IPS-15b (cell line): Measurements from ENCODE around the gene MACF1.

Experiments used
- H3K27me3 ChIP-seq: one replicate; pipeline ENCODE4 v1.6.1; 2013; ENCODE audit warnings: low read length; ENCODE audit not compliant: control insufficient read depth, insufficient read depth
- H3K36me3 ChIP-seq: one replicate; pipeline ENCODE4 v1.6.1; 2013; ENCODE audit warnings: low read length; ENCODE audit not compliant: control insufficient read depth, insufficient read depth
- H3K4me1 ChIP-seq: one replicate; pipeline ENCODE4 v1.6.1; 2013; ENCODE audit warnings: mild to moderate bottlenecking, low read length; ENCODE audit not compliant: control insufficient read depth, insufficient read depth
- H3K4me3 ChIP-seq: one replicate; pipeline ENCODE4 v1.5.1; 2013; ENCODE audit warnings: low read depth, low read length
- H3K9ac ChIP-seq: one replicate; pipeline ENCODE4 v1.6.1; 2013; ENCODE audit warnings: low read depth, mild to moderate bottlenecking, low read length
- H3K9me3 ChIP-seq: one replicate; pipeline ENCODE4 v1.6.1; 2013; ENCODE audit warnings: mild to moderate bottlenecking, low read length; ENCODE audit not compliant: control insufficient read depth, insufficient read depth

MACF1 gene

DNA sequence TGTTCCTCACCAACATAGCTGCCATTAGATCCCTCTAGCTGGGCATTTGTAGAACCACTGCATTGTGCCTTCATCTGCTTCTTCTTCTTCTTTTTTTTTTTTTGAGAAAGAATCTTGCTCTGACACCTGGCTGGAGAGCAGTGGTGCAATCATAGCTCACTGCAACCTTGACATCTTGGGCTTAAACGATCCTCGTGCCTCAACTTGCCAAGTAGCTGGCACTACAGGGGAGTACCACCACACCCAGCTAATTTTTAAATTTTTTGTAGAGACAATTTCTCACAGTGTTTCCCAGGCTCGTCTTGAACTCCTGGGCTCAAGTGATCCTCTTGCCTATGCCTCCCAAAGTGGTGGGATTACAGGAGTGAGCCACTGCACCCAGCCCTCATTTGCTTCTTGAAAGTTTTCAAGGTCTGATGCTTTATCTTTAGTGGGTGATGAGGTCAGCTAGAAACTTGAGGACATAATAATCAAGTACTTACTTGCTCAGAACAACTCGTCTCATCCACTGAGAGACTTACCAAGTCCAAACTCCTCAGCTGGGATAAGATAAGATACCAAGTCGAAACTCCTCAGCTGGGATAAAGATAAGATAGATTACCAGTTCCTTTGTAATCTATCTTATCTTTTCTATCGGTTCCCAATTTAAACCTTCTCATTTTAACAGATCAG is 71.5 kb downstream of the MACF1 start:
- Histone ChIP-seq H3K9me3 (no peaks in the 10 kb centered on the region), H3K27me3 (no peaks in the 10 kb centered on the region), H3K9ac (no peak overlapping the region), H3K36me3 (no peaks in the 10 kb centered on the region), H3K4me3 (no peak overlapping the region), H3K4me1 (peaks cover 20% of the 10 kb centered on the region)

DNA sequence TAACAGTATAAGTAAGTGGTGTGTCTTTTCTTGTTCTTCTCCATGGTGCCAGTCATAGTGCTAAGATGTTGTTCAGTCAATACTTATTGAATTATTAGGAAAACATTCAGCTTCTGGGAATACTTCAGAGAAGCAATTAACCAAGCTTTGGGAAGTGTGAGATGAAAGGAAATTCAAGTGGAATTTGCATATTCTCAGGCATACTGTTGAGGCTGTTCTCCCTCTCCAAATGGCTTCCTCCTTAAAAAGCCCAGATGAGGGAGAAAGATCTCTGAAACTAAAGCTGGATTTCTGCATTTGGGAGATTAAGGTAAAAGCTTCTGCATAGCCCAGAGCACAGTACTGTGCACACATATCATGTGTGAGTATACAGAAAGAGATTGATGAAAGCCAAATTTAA is 73.4 kb downstream of the MACF1 start:
- Histone ChIP-seq H3K36me3 (no peaks in the 10 kb centered on the region), H3K9ac (no peak overlapping the region), H3K4me3 (no peak overlapping the region), H3K4me1 (peaks cover 20% of the 10 kb centered on the region), H3K9me3 (no peaks in the 10 kb centered on the region), H3K27me3 (no peaks in the 10 kb centered on the region)

DNA sequence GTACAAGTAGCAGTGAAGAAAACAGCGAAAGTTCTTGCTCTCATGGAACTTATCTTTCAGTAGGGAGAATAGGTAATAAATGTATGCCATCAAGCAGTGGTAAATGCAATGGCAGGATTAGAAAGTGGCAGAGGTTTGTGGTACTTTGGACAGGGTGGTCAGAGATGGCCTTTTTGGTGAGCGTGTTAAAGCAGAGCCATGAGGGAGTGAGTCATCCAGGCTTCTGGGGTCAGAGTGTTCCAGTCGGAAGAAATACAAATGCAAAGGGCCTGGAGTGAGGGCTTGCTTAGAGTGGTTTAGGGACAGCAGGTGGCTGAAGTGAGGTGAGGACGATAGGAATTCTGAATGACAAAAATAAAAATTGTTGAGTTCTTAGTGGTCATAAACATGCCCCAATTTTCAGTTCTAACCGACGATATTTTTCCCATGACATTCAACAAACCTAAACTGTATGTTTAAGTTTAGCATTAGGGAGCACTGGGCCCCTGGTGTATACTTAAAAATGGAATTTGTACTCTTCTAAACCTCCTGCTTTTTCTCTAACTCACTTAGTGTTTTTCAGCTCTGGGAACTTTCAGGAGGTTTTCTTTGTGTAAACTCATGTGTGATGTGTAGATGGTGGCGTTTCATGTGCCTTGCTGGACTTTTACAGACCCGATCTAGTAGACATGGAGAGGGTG is 78.2 kb downstream of the MACF1 start:
- Histone ChIP-seq H3K4me3 (no peak overlapping the region), H3K27me3 (no peaks in the 10 kb centered on the region), H3K36me3 (peaks cover 19% of the 10 kb centered on the region), H3K9me3 (no peaks in the 10 kb centered on the region), H3K4me1 (peaks cover 13% of the 10 kb centered on the region), H3K9ac (no peak overlapping the region)

DNA sequence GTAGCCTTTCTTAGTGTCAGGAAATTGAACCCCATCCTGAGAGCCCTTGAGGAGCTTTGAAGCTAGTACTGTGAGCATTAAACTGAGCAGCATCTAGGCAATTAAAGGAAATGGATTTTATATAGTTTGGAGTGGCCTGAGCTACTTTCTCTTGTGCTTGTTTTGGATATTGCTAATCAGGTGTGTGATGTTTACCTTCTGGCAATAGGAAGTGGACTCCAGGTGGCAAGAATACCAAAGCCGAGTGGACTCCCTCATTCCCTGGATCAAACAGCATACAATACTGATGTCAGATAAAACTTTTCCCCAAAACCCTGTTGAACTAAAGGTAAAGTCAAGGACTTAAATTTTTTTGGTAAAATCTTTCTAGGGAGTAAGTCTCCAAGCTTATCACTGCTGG is 79.4 kb downstream of the MACF1 start:
- H3K4me3 ChIP-seq: no peak overlapping the region
- no peaks in the 10 kb centered on the region for H3K27me3 ChIP-seq
- H3K36me3 ChIP-seq: peaks cover 26% of the 10 kb centered on the region
- no peak overlapping the region for H3K9ac ChIP-seq
- peaks cover 3% of the 10 kb centered on the region for H3K4me1 ChIP-seq
- no peaks in the 10 kb centered on the region for H3K9me3 ChIP-seq

DNA sequence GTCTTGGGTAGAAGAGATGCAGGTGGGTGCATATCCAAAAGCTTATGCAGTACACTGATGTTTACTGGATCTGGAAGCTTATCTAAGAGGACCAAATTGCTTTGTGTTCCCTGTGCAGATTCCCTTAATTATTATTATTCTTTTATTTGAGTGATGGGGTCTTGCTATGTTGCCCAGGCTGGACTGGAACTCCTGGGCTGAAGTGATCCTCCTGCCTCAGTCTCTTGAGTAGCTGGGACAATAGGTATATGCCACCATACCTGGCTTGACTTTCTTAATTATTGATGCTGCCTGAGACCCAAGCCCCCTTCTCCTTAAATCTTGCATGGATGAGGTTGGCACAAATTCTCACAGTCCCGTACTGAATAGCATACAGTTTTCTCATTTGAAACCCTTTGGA is 83.0 kb downstream of the MACF1 start:
- H3K27me3 ChIP-seq: no peaks in the 10 kb centered on the region
- no peaks in the 10 kb centered on the region for H3K4me1 ChIP-seq
- H3K9ac ChIP-seq: no peak overlapping the region
- no peak overlapping the region for H3K4me3 ChIP-seq
- H3K9me3 ChIP-seq: no peaks in the 10 kb centered on the region
- peaks cover 33% of the 10 kb centered on the region for H3K36me3 ChIP-seq

DNA sequence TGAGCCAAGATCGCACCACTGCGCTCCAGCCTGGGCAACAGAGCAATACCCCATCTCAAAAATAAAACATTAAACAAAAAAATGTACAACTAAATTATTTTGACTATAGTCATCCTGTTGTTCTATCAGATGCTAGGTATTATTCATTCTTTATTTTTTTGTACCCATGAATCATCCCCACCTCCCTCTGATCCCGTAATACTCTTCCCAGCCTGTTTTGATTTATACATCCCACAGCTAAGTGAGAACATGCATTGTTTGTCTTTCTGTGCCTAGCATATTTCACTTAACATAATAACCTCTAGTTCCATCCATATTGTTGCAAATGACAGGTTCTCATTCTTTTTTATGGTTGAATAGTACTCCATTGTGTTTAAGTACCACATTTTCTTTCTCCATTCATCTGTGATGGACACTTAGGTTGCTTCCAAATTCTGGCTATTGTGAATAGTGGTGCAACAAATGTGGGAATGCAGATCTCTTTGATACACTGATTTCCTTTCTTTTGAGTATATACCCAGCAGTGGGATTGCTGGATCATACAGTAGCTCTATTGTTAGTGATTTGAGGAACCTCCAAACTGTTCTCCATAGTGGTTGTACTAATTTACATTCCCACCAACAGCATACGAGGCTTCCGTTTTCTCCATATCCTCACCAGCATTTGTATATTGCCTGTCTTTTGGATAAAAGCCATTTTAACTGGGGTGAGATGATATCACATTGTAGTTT is 84.4 kb downstream of the MACF1 start:
- H3K4me1 ChIP-seq: no peaks in the 10 kb centered on the region
- no peak overlapping the region for H3K4me3 ChIP-seq
- peaks cover 37% of the 10 kb centered on the region for H3K36me3 ChIP-seq
- no peaks in the 10 kb centered on the region for H3K27me3 ChIP-seq
- no peaks in the 10 kb centered on the region for H3K9me3 ChIP-seq
- no peak overlapping the region for H3K9ac ChIP-seq

DNA sequence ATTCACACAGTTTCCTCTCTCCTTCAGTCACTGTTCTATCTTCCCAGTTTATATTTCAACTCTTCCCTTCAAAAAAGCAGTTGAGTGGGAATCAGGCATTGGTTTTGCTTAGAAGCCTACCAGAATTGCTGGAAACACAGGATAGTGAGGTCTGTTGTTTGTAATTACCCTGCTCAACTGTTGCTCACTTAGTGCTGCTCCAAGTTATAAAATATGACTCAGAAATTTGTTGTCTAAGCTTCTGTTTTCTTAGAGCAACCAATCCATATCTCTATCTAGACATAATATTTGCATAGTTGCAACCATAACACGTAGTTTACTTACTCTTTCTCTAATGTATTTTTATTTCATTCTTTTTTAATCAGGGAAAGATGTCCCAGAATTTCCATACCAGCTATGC is 87.9 kb downstream of the MACF1 start:
- Histone ChIP-seq H3K4me1 (no peaks in the 10 kb centered on the region), H3K9ac (no peak overlapping the region), H3K4me3 (no peak overlapping the region), H3K27me3 (no peaks in the 10 kb centered on the region), H3K36me3 (peaks cover 39% of the 10 kb centered on the region), H3K9me3 (no peaks in the 10 kb centered on the region)

DNA sequence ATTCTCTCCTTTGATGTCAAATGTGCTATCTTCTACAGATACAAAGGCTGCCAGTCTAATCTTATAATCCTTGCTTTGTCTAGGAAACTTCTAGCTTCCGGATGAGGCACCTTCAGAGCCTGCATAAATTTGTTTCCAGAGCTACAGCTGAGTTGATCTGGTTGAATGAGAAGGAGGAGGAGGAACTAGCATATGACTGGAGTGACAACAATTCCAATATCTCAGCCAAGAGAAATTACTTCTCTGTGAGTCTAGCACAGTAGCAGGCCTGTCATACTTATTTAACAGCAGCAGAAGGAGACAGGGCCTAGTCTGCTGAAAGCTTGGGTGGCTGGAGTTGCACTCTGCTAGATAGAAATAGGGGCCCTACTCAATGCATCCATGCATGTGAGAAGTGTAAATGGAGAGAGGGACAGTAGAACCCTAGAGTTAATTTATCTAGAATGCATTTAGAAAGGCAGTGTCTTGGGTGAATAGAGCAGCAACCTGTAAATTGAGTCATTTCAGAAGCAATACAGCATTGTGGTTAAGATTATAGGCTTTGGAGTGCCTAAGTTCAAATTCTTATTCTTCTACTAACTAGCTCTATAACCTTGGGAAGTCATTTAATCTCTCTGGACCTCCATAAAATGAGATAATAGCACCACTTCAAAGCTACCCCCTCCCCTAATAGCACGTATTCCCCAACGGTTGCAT is 89.0 kb downstream of the MACF1 start:
- no peaks in the 10 kb centered on the region for H3K9me3 ChIP-seq
- H3K36me3 ChIP-seq: peaks cover 32% of the 10 kb centered on the region
- H3K4me3 ChIP-seq: no peak overlapping the region
- H3K9ac ChIP-seq: no peak overlapping the region
- H3K27me3 ChIP-seq: no peaks in the 10 kb centered on the region
- no peaks in the 10 kb centered on the region for H3K4me1 ChIP-seq

DNA sequence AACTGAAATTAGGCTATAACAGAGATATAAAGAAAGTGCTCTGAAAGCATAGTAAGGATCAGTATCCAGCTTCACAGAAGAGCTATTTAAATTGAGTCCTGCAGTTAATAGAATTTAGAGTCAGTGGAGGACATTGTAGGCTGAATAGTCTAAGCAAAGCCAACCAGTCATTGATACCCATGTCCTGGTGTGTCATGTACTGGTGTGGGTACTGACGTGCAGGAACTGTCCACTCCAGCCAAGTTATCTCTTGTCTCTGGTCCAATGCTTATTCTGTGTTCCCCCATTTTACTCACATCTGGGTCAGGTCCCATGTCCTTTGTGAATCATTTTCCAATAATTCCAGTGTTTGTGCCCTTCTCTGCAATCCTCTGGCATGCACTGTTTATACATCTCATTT is 90.0 kb downstream of the MACF1 start:
- Histone ChIP-seq H3K9ac (no peak overlapping the region), H3K4me1 (no peaks in the 10 kb centered on the region), H3K9me3 (no peaks in the 10 kb centered on the region), H3K36me3 (peaks cover 30% of the 10 kb centered on the region), H3K4me3 (no peak overlapping the region), H3K27me3 (no peaks in the 10 kb centered on the region)

DNA sequence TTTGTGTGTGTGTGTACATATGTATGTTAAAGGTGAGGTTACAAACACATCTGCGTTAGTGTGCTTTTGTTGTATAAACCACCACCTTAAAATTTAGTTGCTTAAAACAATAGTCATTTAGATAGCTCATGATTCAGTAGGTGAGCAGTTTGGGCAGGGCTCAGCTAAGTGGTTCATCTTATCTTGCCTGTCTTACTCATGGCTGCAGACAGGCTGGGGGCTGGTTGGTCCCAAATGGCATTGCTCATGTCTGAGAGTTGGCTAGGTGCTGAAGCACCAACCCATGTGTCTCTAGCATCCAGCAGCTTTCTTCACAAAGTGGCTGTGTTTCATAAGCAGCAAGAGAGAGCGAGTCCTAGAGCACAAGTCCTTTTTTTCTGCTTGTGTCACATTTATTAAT is 91.4 kb downstream of the MACF1 start:
- Histone ChIP-seq H3K4me3 (no peak overlapping the region), H3K36me3 (peaks cover 35% of the 10 kb centered on the region), H3K27me3 (no peaks in the 10 kb centered on the region), H3K9me3 (no peaks in the 10 kb centered on the region), H3K9ac (no peak overlapping the region), H3K4me1 (no peaks in the 10 kb centered on the region)

DNA sequence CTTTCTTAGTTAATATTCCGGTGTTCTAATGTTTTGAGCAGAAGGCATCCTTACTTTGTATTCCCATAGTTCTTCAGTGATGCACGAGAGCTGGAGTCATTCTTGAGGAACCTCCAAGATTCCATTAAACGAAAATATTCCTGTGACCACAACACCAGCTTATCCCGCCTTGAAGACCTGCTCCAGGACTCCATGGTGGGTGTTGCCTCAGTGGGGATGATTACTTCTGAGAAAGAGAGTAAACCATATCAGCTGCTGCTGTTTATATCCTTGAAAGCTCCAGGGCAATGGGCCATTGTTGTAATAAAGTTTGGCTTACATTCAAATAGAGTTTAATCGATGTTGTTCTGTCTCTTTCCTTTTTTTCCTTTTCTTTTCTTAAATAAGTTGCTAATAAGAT is 93.1 kb downstream of the MACF1 start:
- Histone ChIP-seq H3K36me3 (peaks cover 28% of the 10 kb centered on the region), H3K4me3 (no peak overlapping the region), H3K4me1 (no peaks in the 10 kb centered on the region), H3K27me3 (no peaks in the 10 kb centered on the region), H3K9ac (no peak overlapping the region), H3K9me3 (no peaks in the 10 kb centered on the region)
